Measurements from ENCODE around the gene SLC26A1.

The SLC26A1 gene

DNA sequence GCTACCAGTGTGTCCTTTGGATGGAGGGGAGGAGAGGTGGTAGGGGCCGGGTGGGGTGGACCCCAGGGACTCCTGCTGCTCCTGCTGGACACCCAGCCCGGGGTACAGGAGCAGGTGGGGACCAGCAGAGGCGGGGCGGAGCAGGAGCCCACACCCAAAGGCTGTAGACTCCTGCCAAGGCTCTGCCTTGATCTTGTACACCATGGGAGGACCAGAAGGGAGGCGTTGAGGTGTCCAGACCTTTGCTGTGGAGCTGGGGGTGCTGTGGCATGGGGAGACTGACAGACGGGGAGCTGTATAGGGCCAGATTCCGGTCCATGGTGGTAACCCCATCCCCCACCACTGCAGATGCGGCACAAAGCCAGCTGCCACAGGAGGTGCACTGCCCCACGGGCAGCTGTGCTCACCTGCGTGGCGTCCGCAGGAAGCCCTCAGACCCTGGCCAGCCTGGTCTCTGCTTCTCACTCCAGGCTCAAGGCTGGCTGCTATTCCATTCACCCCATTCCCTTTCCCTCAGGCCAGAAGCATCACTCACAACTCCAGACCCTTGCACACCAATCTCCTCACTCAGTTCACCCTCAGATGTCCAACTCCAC is 5.0 kb upstream of the SLC26A1 start:
- H3K4me3 ChIP-seq (ENCODE audit: control insufficient read depth, low read depth, low read length), result no peak overlapping the region
- TF ChIP-seq, protein P1, sequence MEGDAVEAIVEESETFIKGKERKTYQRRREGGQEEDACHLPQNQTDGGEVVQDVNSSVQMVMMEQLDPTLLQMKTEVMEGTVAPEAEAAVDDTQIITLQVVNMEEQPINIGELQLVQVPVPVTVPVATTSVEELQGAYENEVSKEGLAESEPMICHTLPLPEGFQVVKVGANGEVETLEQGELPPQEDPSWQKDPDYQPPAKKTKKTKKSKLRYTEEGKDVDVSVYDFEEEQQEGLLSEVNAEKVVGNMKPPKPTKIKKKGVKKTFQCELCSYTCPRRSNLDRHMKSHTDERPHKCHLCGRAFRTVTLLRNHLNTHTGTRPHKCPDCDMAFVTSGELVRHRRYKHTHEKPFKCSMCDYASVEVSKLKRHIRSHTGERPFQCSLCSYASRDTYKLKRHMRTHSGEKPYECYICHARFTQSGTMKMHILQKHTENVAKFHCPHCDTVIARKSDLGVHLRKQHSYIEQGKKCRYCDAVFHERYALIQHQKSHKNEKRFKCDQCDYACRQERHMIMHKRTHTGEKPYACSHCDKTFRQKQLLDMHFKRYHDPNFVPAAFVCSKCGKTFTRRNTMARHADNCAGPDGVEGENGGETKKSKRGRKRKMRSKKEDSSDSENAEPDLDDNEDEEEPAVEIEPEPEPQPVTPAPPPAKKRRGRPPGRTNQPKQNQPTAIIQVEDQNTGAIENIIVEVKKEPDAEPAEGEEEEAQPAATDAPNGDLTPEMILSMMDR (conservative IDR thresholded peaks at IDR 0.05; ENCODE audit: control insufficient read depth, insufficient read depth, low read depth, low read length), result no peak

DNA sequence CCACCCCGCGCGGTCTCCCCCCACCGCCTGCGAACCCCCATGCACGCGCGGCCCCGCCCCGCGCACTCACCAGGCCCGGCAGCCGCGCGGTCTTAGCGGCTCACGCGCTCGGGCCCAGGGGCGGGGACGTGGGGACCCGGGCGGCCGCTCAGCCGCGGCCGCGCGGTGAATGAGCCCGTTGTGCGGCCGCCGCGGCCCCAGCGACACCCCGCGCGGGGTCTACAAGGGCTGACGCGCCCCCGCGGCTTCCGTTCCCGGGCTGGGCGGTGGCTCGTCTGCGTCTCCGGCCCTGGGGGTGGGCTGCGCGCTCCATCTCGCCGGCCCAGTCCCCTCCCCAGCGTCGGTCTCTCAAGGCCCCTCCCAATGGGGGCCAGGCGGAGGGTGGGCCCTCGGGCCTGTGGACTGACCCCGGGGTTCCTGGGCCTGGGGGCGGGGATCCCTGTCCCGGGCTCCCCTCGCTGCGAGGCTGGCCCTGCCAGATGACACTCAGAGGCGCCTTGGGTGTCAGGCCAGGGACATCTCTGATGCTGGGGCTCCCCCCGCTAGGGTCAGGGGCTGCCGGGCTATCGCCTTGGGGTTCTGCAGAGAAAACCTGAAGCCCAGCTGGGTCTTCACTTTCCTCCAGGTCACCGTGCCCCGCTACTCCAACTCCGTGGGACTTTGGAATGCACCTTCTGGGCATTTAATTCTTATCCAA is 4.3 kb upstream of the SLC26A1 start:
- no peak for DNase-seq (ENCODE audit: low read depth)
- H3K4me3 ChIP-seq (ENCODE audit: control insufficient read depth, low read depth, low read length), result no peak overlapping the region
- TF ChIP-seq, protein P1 (conservative IDR thresholded peaks at IDR 0.05; ENCODE audit: control insufficient read depth, insufficient read depth, low read depth, low read length), result no peak

More for the DNA sequence above, 5.0 kb upstream of the SLC26A1 start:
- no peak for DNase-seq (ENCODE audit: low read depth)

DNA sequence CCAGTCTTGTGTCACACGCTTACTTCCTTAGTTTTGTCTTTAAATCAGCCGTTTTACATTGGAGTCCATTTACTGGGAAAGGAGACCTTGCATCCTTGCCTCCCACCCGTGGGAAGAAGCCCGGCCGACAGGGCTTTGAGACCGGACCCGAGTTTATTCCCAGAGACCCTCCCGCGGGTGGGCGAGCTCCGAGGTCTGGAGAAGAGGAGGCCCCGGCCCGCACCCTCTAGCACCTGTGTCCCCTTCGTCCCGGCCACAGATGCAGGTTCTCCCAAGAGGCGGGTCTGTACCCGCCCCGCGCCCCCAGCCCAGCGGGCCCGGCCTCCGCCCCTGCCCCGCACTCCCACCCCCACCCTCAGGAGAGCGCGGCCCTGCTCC is 3.8 kb upstream of the SLC26A1 start:
- DNase-seq (ENCODE audit: low read depth), result no peak
- no peak overlapping the region for H3K4me3 ChIP-seq (ENCODE audit: control insufficient read depth, low read depth, low read length)
- TF ChIP-seq, protein P1 (conservative IDR thresholded peaks at IDR 0.05; ENCODE audit: control insufficient read depth, insufficient read depth, low read depth, low read length), result no peak

DNA sequence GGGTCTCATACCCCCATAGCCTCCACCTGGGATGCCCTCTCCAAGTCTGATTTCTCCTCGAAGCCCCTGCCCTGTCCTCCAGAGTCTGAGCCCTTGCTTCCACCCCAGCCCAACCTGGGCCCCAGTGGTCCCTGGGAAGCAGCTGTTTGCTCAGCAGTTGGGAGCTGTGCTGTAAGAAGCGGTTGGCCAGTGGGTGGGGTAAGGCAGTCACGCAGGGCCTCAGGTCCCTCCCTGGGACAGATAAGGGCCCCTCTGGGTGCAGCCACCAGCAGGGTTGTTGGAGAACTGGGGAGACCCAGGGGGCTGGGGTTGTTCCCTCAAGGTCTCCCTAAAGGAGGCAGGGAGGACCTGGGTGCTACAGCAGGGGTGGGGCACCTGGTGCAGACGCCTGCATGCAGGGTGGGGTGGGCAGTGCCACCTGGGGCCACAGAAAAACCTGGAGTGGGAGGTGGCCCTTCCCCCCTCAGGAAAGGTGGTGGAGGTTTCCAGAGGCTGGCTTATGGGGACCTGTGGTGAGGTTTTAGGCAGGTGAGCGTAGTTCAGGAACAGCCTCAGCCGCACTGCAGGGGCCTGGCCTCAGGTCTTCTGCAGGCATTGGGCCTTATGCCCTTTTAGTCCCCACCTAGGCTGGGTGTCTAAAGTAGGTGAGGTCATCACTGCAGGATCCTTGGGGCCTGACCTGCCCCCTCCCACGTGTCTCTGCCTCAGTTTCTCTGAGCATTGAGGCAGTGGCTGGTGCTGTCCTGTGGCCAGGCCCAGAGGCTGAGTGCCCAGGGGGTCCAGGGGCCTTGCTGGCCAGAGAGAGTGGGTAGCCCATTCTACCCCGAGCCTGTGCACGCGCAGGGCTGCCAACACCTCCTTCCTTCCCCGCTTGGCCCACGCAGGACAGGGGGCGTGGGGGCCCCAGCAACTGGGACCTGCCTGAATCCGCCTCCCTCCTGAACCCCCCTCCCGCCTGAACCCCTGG is 3.1 kb upstream of the SLC26A1 start:
- DNase-seq (ENCODE audit: low read depth), result no peak
- TF ChIP-seq, protein P1 (conservative IDR thresholded peaks at IDR 0.05; ENCODE audit: control insufficient read depth, insufficient read depth, low read depth, low read length), result no peak
- no peak overlapping the region for H3K4me3 ChIP-seq (ENCODE audit: control insufficient read depth, low read depth, low read length)

DNA sequence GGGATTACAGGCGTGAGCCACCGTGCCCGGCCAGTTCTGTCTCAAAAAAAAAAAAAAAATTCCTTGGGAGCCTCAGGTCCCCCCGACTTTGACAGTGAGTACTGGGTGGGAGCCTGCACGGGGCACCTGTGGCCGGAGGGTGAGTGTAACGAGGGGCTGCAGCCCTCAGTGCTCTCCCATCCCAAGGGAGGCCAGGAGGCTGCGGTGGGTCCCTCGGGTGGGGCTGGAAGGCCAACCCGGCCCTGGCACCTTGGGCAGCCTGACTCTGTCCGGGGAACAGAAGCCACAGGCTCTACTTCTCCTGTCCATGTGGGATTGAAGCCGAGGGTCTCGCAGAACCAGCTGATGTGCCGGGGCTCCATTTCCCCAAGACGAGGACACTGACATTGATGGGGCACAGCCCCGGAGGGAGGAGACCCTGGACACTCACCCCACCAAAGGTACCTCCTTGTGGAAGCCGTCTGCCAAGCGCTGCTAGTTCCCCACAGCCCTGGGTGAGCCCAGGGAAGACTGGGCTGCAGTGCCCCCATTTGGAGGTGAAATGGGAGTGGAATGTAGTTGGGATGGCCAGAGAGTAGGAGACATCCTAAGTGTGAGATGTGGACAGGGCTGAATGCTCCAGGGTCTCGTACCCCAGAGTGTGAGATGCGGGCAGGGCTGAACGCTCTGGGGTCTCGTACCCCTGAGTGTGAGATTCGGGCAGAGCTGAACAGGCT is 2.3 kb upstream of the SLC26A1 start:
- DNase-seq (ENCODE audit: low read depth), result no peak
- TF ChIP-seq, protein P1 (conservative IDR thresholded peaks at IDR 0.05; ENCODE audit: control insufficient read depth, insufficient read depth, low read depth, low read length), result no peak
- H3K4me3 ChIP-seq (ENCODE audit: control insufficient read depth, low read depth, low read length), result no peak overlapping the region

Measured in fibroblast of mammary gland (primary cell).